HL-60 (cell line): Measurements from ENCODE around the gene MOAP1.

Experiments
- DNase-seq, 2 experiments: peaks; one replicate each; pipeline ENCODE4 v3.0.0-alpha.2; 2010 to 2020; ENCODE audit warnings: low read depth in 1 of 2, low spot score in 1 of 2
- H3K27ac ChIP-seq: fragments of 250-450 bp; sonication (Bioruptor Pico); replicated peaks from 2 replicates; pipeline ENCODE4 v1.5.1; 2020; ENCODE audit warnings: mild to moderate bottlenecking, moderate library complexity
- H3K27me3 ChIP-seq: fragments of 250-450 bp; sonication (Bioruptor Pico); 2 replicates; pipeline ENCODE4 v1.5.1; 2021; ENCODE audit warnings: mild to moderate bottlenecking, moderate library complexity; ENCODE audit not compliant: insufficient read depth, poor library complexity, severe bottlenecking
- H3K4me3 ChIP-seq: replicated peaks from 2 replicates; pipeline ENCODE4 v1.5.1; 2011; ENCODE audit warnings: mild to moderate bottlenecking, control low read depth, low read length; ENCODE audit not compliant: insufficient read depth
- CTCF ChIP-seq: IDR thresholded peaks from one replicate; pipeline ENCODE4 v1.5.1; 2011; ENCODE audit warnings: low read length, control low read depth, inconsistent platforms; ENCODE audit not compliant: insufficient read depth
- GABPA ChIP-seq: IDR thresholded peaks from 2 replicates; pipeline ENCODE4 v1.6.1; 2012; ENCODE audit warnings: low read depth
- POLR2AphosphoS5 ChIP-seq: IDR thresholded peaks from 2 replicates; pipeline ENCODE4 v1.6.1; 2012; ENCODE audit warnings: low read depth
- REST ChIP-seq: IDR thresholded peaks from 2 replicates; pipeline ENCODE4 v1.6.1; 2012; ENCODE audit warnings: low read depth; ENCODE audit not compliant: insufficient replicate concordance
- SPI1 ChIP-seq: IDR thresholded peaks from 2 replicates; pipeline ENCODE4 v1.6.1; 2012; ENCODE audit warnings: low read depth, mild to moderate bottlenecking, borderline replicate concordance

Gene MOAP1

GRCh38 chr14:93214598-93214997 lies 29.9 kb upstream of the MOAP1 start:
- TF ChIP-seq REST (no peak), POLR2AphosphoS5 (no peak), SPI1 (no peak), CTCF (no peak), GABPA (no peak)
- H3K27ac ChIP-seq = no peak overlapping the region
- H3K27me3 ChIP-seq = no peaks in the 10 kb centered on the region
- DNase-seq = no peak
- H3K4me3 ChIP-seq = no peak overlapping the region

GRCh38 chr14:93212432-93212831 lies 27.7 kb upstream of the MOAP1 start:
- no peak overlapping the region for H3K27ac ChIP-seq

More at GRCh38 chr14:93212432-93212831, 27.7 kb upstream of the MOAP1 start:
- Histone ChIP-seq H3K4me3 (no peak overlapping the region), H3K27me3 (no peaks in the 10 kb centered on the region)
- no peak for DNase-seq
- TF ChIP-seq CTCF = no peak
- no peak for TF ChIP-seq POLR2AphosphoS5
- TF ChIP-seq GABPA = no peak
- no peak for TF ChIP-seq SPI1
- TF ChIP-seq REST = no peak
